K562 (cell line): ENCODE measurements around the gene EEF2K. TPM values are rescaled to one million over a fixed set of nuclear protein-coding genes. Genes with fewer than 3 reads are reported as not detected.

Experiments used
- CEBPB ChIP-seq: fragments of 450-650 bp; IDR thresholded peaks from 2 replicates; pipeline ENCODE4 v1.6.1; 2016; ENCODE audit warnings: missing genetic modification characterization, missing compliant biosample characterization
- DEAF1 ChIP-seq: fragments of 450-650 bp; formaldehyde crosslinking; IDR thresholded peaks from 2 replicates; pipeline ENCODE4 v1.4.0; 2020; ENCODE audit warnings: mild to moderate bottlenecking, moderate library complexity
- POU5F1 ChIP-seq: fragments of 150-350 bp; IDR thresholded peaks from 2 replicates; pipeline ENCODE4 v1.6.1; 2014; ENCODE audit warnings: borderline replicate concordance, low read length, low read depth, mild to moderate bottlenecking; ENCODE audit not compliant: partially characterized antibody
- PTTG1 ChIP-seq: fragments of 450-650 bp; IDR thresholded peaks from 2 replicates; pipeline ENCODE4 v1.6.1; 2016; ENCODE audit warnings: low read depth, mild to moderate bottlenecking, missing genetic modification characterization, missing compliant biosample characterization
- RREB1 ChIP-seq: fragments of 250-450 bp; sonication (Bioruptor Pico); IDR thresholded peaks from 2 replicates; pipeline ENCODE4 v1.4.0; 2020
- TCF15 ChIP-seq: fragments of 250-450 bp; sonication (Bioruptor Pico); IDR thresholded peaks from 2 replicates; pipeline ENCODE4 v1.8.0; 2022; ENCODE audit warnings: moderate library complexity, mild to moderate bottlenecking, inconsistent platforms
- TFAM ChIP-seq: fragments of 250-450 bp; sonication (Bioruptor Pico); conservative IDR thresholded peaks from 2 replicates; pipeline ENCODE4 v1.5.0; 2021; ENCODE audit warnings: mild to moderate bottlenecking, moderate library complexity
- ZBTB5 ChIP-seq: fragments of 450-650 bp; IDR thresholded peaks from 2 replicates; pipeline ENCODE4 v1.6.1; 2017; ENCODE audit warnings: antibody characterized with exemption
- ZNF134 ChIP-seq: fragments of 250-450 bp; sonication (Bioruptor Pico); conservative IDR thresholded peaks from 2 replicates; pipeline ENCODE4 v1.4.0; 2020
- ZNF197 ChIP-seq: fragments of 200-800 bp; sonication (Bioruptor generic); IDR thresholded peaks from 2 replicates; pipeline ENCODE4 v1.6.1; 2016; ENCODE audit warnings: low read depth, missing genetic modification characterization, missing compliant biosample characterization
- ZNF507 ChIP-seq: conservative IDR thresholded peaks from 2 replicates; pipeline ENCODE4 v1.6.1; 2017; ENCODE audit warnings: missing genetic modification characterization, missing compliant biosample characterization
- ZNF592 ChIP-seq: fragments of 450-650 bp; IDR thresholded peaks from 2 replicates; pipeline ENCODE4 v1.6.1; 2017; ENCODE audit warnings: antibody characterized with exemption, mild to moderate bottlenecking
- ZNF785 ChIP-seq: fragments of 250-450 bp; sonication (Bioruptor Pico); IDR thresholded peaks from 2 replicates; pipeline ENCODE4 v1.4.0; 2020; ENCODE audit warnings: mild to moderate bottlenecking
- polyA plus RNA-seq, 8 experiments: library from polyadenylated mRNA; depleted of rRNA in 4 of 8; stranded (reverse) in 5 of 8; unstranded in 3 of 8; fragments of >200 nt; fragmentation: Nextera tagmentation in 2 of 8; fragmentation: Illumina TruSeq in 1 of 8; extraction: Ambion mirVana in 2 of 8; extraction: Trizol in 1 of 8; gene quantifications; 2 replicates each; pipeline versions ENCODE4 v1.2.1 to v1.2.3, GENCODE V29; 2011 to 2014; ENCODE audit warnings: inconsistent platforms in 1 of 8, missing spikeins in 1 of 8
- total RNA-seq, 7 experiments: library from RNA; depleted of rRNA in 6 of 7; stranded (reverse); fragments of >200 nt in 6 of 7; fragmentation: Illumina TruSeq in 2 of 7; extraction: Trizol in 2 of 7; gene quantifications; 2 replicates each; pipeline versions ENCODE4 v1.2.1 to v1.2.3, GENCODE V29; 2011 to 2021; ENCODE audit warnings: low replicate concordance in 1 of 7

Gene EEF2K
- total and polyA plus RNA-seq, 9 of the 15 experiments (the other 6 are each of a cell fraction or from before 2014, with no cell fraction given): 3.0 to 35.2 (median 12.2) TPM

- peak; percentile 53; the same call in 1 of the 2 replicates for TF ChIP-seq ZNF592
- TF ChIP-seq ZNF134 (CRISPR knock-in tag): no peak
- TF ChIP-seq POU5F1: no peak
- no peak for TF ChIP-seq TFAM (CRISPR knock-in tag)
- no peak for TF ChIP-seq TCF15 (CRISPR knock-in tag)
- peak; percentile 81 for TF ChIP-seq ZNF197
- peak; percentile 88 for TF ChIP-seq CEBPB
- TF ChIP-seq DEAF1 (CRISPR knock-in tag): peak; percentile 25; the same call in 1 of the 2 replicates
- 0 out of 2 replicates have a peak, but pooled peaks have one; percentile 70 for TF ChIP-seq RREB1 (CRISPR knock-in tag)
- no peak for TF ChIP-seq ZNF507 (tag)
- 0 out of 2 replicates have a peak, but pooled peaks have one; percentile 11 for TF ChIP-seq PTTG1 (tag)
- no peak for TF ChIP-seq ZBTB5
- no peak for TF ChIP-seq ZNF785 (CRISPR knock-in tag)
Measured at GRCh38 chr16:22291860-22292318, 85.8 kb downstream of the EEF2K start (continued).
